Measurements from ENCODE around the gene TICRR.

Gene TICRR

DNA sequence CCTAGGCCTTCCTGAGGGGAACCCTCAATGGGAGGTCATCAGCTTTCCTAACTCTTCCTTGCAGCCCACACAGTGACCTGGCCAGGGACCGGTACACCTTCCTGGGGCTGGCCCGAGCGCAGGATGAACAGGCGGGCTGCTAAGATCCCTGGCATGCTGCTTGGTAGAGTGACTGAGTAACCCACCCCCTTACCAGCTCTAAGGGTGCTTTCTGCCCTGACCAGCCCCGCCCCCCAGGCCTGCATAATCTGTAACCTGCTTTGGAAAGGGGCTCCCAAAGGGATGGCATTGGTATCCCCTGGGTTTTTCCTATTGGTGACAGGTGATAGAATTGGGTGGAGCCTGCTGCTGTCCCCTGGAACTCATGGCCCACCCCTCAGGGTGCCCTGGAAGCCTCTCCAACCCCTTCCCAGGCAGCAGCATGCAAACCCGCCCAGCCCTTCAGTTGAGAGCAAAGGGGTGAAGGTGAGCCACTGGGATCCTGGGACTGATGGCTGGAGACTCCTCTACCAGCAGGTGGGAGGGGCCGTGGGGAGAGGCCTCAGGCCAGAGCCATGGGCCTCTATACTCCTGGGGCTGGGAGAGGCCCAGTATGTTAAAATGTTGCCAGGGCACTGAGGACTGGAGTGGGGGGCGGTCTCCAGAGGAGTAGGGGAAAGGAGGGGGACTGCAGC lies 91.1 kb downstream of the TICRR start:
- peak overlapping the region in 9 of 11 experiments; percentile 61 to 84 (median 73); a peak in 18 of 22 replicates for H3K9ac ChIP-seq
- peak overlapping the region; percentile 85 to 97 (median 90) for H3K4me2 ChIP-seq
- peak overlapping the region; percentile 53 to 73 (median 64); a peak in 19 of 20 replicates for H3K4me3 ChIP-seq
- H3K36me3 ChIP-seq: no peaks in the 10 kb centered on the region
- H3K4me1 ChIP-seq: peaks cover 23 to 30% (median 28%) of the 10 kb centered on the region in 10 experiments
- no peak for TF ChIP-seq Cebpa-rat (IDR thresholded peaks at IDR 0.05)
- peaks cover 20 to 42% (median 38%) of the 10 kb centered on the region in 11 experiments for H3K27me3 ChIP-seq
- peak overlapping the region in 4 of 11 experiments; percentile 69 to 81 (median 72); a peak in 7 of 22 replicates for H3K27ac ChIP-seq
- no peaks in the 10 kb centered on the region for H3K9me3 ChIP-seq (replicated peaks in 1 of 11)
- peaks cover 0 to 4% (median 0%) of the 10 kb centered on the region in 11 experiments; a peak in 1 of 22 replicates for H4K20me1 ChIP-seq

DNA sequence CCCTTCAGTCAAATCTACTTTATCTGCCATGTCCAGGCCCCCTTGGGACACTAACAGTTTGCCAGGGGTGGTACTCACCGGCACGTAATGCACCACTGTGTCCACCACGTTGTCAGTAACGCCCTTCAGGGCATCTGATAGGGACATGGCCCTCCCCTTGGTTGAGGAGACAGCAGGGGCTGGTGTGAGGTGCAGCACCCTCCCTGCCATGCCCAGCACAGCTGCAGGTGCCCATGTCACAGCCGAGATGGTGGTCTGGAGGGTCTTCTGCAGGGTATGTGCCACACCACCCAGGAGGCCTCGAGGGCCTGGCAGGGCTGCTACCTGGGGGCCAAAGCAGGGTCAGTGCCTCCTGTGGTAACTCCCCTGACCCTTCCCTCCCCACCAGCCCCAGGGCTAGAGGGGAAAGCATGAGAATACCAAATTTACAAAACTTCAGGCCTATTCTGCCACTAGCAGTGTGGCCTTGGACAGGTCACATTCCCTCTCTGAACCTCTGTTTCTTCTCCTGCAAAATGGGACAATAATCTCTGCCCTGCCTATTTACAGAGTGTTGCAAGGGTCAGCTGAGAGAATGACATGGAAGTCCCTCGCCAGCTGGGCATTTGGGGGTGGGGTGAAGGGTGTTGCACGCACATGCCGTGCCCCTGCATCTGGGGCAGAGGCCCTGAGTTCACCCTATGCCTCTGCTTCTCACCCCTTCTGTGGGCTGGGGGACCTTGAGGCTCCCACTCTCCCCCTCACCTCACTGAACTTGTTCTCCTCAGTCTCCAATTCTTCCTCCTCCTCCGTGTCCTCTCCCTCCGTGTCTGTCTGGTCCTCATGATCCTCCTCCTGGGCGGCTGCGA lies 91.8 kb downstream of the TICRR start:
- TF ChIP-seq Cebpa-rat (IDR thresholded peaks at IDR 0.05): no peak
- Histone ChIP-seq H3K4me3 (no peak overlapping the region), H3K4me1 (peaks cover 23 to 30% (median 28%) of the 10 kb centered on the region in 10 experiments), H3K9ac (no peak overlapping the region), H3K4me2 (no peak overlapping the region), H3K27me3 (peaks cover 20 to 42% (median 38%) of the 10 kb centered on the region in 11 experiments), H3K36me3 (no peaks in the 10 kb centered on the region), H4K20me1 (peaks cover 0 to 4% (median 0%) of the 10 kb centered on the region in 11 experiments; a peak in 1 of 22 replicates), H3K9me3 (replicated peaks in 1 of 11) (no peaks in the 10 kb centered on the region), H3K27ac (no peak overlapping the region)

DNA sequence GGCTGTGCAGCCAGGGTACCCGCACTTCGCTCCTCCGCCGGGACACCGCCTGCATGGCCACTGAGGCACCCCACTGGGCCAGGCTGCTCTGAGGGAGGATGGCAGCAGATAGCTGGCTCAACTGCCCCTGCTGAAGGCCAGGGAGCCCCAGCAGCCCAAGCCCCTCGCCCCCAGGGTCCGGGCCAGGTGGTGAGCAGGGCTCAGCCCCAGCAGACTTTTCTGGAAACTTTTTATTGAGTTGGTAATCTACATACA lies 92.4 kb downstream of the TICRR start:
- Histone ChIP-seq H3K27me3 (peaks cover 20 to 42% (median 38%) of the 10 kb centered on the region in 11 experiments), H3K4me3 (no peak overlapping the region), H3K36me3 (no peaks in the 10 kb centered on the region), H4K20me1 (peaks cover 0 to 4% (median 0%) of the 10 kb centered on the region in 11 experiments; a peak in 1 of 22 replicates), H3K27ac (no peak overlapping the region), H3K4me2 (no peak overlapping the region), H3K9ac (no peak overlapping the region), H3K9me3 (replicated peaks in 1 of 11) (no peaks in the 10 kb centered on the region), H3K4me1 (peaks cover 18 to 28% (median 26%) of the 10 kb centered on the region in 10 experiments)
- TF ChIP-seq Cebpa-rat (IDR thresholded peaks at IDR 0.05): no peak

DNA sequence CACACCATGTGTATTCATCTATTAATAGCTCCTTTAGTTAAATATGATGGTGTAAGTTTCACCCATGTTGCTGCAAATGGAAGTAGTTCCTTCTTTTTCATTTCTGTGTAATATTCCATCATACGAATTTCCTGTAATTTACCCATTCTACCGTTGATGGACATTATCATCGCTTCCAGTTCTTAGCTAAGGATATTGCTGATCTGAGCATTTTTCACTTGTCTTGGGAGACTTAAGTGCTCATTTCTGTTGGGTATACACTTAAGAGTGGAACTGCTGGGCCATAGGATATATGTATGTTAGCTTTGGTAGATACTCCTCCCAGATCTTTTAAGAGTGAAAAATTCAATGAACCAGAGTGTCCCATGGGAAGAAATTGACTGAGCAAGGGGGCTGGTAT lies 92.9 kb downstream of the TICRR start:
- no peak for TF ChIP-seq Cebpa-rat (IDR thresholded peaks at IDR 0.05)
- H3K4me3 ChIP-seq: no peak overlapping the region
- peaks cover 13 to 23% (median 20%) of the 10 kb centered on the region in 10 experiments for H3K4me1 ChIP-seq
- no peak overlapping the region for H3K9ac ChIP-seq
- no peak overlapping the region for H3K27ac ChIP-seq
- H3K27me3 ChIP-seq: peaks cover 20 to 41% (median 37%) of the 10 kb centered on the region in 11 experiments
- H4K20me1 ChIP-seq: peaks cover 0 to 4% (median 0%) of the 10 kb centered on the region in 11 experiments; a peak in 1 of 22 replicates
- no peaks in the 10 kb centered on the region for H3K36me3 ChIP-seq
- H3K4me2 ChIP-seq: no peak overlapping the region
- H3K9me3 ChIP-seq (replicated peaks in 1 of 11): no peaks in the 10 kb centered on the region

DNA sequence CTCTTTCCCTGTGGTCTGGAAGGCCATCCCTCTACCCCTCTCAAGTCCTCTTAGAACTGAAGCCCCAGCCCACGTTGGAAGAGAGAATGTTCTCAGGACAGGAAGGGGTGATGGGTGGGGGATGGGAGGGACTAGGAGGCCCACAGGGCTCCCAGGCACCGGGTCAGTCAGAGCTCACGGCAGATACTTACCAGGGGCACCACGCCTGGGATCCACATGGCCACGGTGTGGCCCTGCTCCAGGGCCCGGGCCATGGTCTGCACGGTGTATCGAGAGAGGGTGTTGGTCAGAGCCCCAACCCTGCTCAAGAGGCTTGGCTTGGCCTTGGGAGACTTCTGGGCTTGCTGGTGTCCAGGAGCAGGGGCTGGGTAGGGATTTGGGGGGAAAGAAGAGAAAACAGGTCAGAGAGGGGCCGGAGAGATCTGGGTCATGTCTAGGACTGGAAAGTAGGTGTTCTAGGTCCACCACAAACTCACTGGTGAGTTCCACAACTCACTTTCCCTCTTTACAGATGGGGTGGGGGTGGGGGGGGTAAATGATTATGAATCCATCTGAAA lies 94.1 kb downstream of the TICRR start:
- peaks cover 0 to 4% (median 0%) of the 10 kb centered on the region in 11 experiments; a peak in 1 of 22 replicates for H4K20me1 ChIP-seq
- no peaks in the 10 kb centered on the region for H3K9me3 ChIP-seq (replicated peaks in 1 of 11)
- no peaks in the 10 kb centered on the region for H3K36me3 ChIP-seq
- no peak for TF ChIP-seq Cebpa-rat (IDR thresholded peaks at IDR 0.05)
- no peak overlapping the region for H3K4me3 ChIP-seq
- H3K27ac ChIP-seq: no peak overlapping the region
- H3K9ac ChIP-seq: no peak overlapping the region
- peaks cover 10 to 22% (median 17%) of the 10 kb centered on the region in 10 experiments for H3K4me1 ChIP-seq
- no peak overlapping the region for H3K4me2 ChIP-seq
- H3K27me3 ChIP-seq: peaks cover 18 to 34% (median 31%) of the 10 kb centered on the region in 11 experiments

- no peak overlapping the region for H3K27ac ChIP-seq
- H3K4me3 ChIP-seq: no peak overlapping the region
- TF ChIP-seq Cebpa-rat (IDR thresholded peaks at IDR 0.05): no peak
- peaks cover 5 to 17% (median 11%) of the 10 kb centered on the region in 10 experiments for H3K4me1 ChIP-seq
- no peaks in the 10 kb centered on the region for H3K36me3 ChIP-seq
- H3K27me3 ChIP-seq: peaks cover 13 to 29% (median 26%) of the 10 kb centered on the region in 11 experiments
- peaks cover 0 to 4% (median 0%) of the 10 kb centered on the region in 11 experiments; a peak in 1 of 22 replicates for H4K20me1 ChIP-seq
- H3K9me3 ChIP-seq (replicated peaks in 1 of 11): no peaks in the 10 kb centered on the region
- H3K9ac ChIP-seq: no peak overlapping the region
- no peak overlapping the region for H3K4me2 ChIP-seq
Measured at GRCh38 chr15:89669941-89670340, 94.7 kb downstream of the TICRR start.

DNA sequence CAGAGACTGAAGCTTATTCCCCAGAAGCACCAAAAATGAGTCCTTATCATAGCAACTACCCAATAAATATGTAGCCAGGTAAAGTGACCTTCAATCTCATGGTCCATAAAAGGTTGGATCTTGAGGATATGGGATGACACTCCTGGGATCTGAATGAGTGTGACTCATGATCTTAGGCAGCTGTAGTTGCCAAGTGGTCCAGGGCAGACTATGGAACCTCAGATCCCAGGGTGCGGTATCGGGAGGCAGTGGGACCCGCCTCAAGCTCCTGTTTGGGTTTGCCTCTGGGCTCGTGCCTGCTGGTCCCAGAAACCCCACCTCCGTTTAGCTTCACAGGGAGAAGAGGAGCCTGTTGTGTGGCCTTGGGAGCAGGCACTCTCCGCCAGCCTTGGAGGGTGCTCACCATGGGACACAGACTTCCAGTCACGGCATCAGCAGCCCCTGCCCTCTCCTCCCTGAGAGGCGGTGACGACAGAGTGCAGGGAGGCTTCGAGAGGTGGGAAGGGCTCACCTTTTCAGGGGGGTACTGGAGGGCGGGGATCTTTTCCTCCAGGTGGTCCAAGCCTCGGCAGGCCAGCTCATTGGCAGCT lies 95.8 kb downstream of the TICRR start:
- Histone ChIP-seq H4K20me1 (peaks cover 0 to 1% (median 0%) of the 10 kb centered on the region in 11 experiments; a peak in 1 of 22 replicates), H3K27ac (no peak overlapping the region), H3K4me2 (no peak overlapping the region), H3K4me1 (peaks cover 0 to 6% (median 2%) of the 10 kb centered on the region in 10 experiments; a peak in 13 of 20 replicates), H3K36me3 (no peaks in the 10 kb centered on the region), H3K4me3 (no peak overlapping the region), H3K9ac (no peak overlapping the region), H3K9me3 (replicated peaks in 1 of 11) (no peaks in the 10 kb centered on the region), H3K27me3 (peaks cover 4 to 18% (median 14%) of the 10 kb centered on the region in 11 experiments; a peak in 21 of 22 replicates)
- no peak for TF ChIP-seq Cebpa-rat (IDR thresholded peaks at IDR 0.05)

DNA sequence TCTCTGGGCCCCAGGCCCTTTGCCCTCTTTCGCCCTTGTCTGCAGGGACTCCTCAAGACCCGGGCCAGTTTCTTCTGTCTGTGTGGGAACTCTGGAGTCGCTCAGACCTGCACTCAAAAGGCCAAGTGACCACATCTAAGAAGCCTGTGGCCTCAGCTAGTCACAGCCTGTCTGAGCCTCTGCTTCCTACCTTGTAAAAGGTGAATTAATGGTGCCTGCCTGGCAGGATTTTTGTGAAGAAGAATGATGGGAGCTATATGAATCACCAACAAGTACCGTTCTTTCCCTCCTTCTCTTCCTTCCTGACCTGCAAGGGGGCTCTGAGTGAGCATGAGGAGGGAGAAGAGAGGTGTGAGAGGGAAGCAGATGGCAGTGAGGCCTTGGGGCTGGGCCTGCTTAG lies 96.4 kb downstream of the TICRR start:
- H4K20me1 ChIP-seq: no peaks in the 10 kb centered on the region
- no peaks in the 10 kb centered on the region for H3K36me3 ChIP-seq
- no peaks in the 10 kb centered on the region for H3K9me3 ChIP-seq (replicated peaks in 1 of 11)
- peaks cover 0 to 11% (median 8%) of the 10 kb centered on the region in 11 experiments; a peak in 18 of 22 replicates for H3K27me3 ChIP-seq
- TF ChIP-seq Cebpa-rat (IDR thresholded peaks at IDR 0.05): no peak
- H3K4me2 ChIP-seq: no peak overlapping the region
- no peak overlapping the region for H3K27ac ChIP-seq
- H3K9ac ChIP-seq: no peak overlapping the region
- no peak overlapping the region for H3K4me3 ChIP-seq
- peaks cover 0 to 5% (median 0%) of the 10 kb centered on the region in 10 experiments; a peak in 1 of 20 replicates for H3K4me1 ChIP-seq

Data from BLaER1 treated with 17β-estradiol and CSF1 and Interleukin-3, amounts not matched to agents 10 nM and 100 nM (cell line).